Adipocyte (in vitro differentiated cells): ENCODE results near the gene LAMA3.

Experiments
- DNase-seq: peaks from one replicate; pipeline ENCODE4 v3.0.0-alpha.2; 2015; ENCODE audit warnings: low read depth
- H3K27me3 ChIP-seq: replicated peaks from 2 replicates; pipeline ENCODE4 v1.7.0; 2013; ENCODE audit warnings: mild to moderate bottlenecking, low read length, moderate library complexity; ENCODE audit not compliant: control insufficient read depth, insufficient read depth
- H3K36me3 ChIP-seq: 2 replicates; pipeline ENCODE4 v1.7.0; 2013; ENCODE audit warnings: low read length, mild to moderate bottlenecking, moderate library complexity; ENCODE audit not compliant: control insufficient read depth, insufficient read depth, severe bottlenecking
- H3K4me1 ChIP-seq: 2 replicates; pipeline ENCODE4 v1.7.0; 2013; ENCODE audit warnings: mild to moderate bottlenecking, low read length, moderate library complexity; ENCODE audit not compliant: control insufficient read depth, insufficient read depth
- H3K4me3 ChIP-seq: 2 replicates; pipeline ENCODE4 v1.7.0; 2013; ENCODE audit warnings: mild to moderate bottlenecking, low read length, moderate library complexity
- H3K9ac ChIP-seq: 2 replicates; pipeline ENCODE4 v1.7.0; 2013; ENCODE audit warnings: mild to moderate bottlenecking, low read length, moderate library complexity
- H3K9me3 ChIP-seq: 2 replicates; pipeline ENCODE4 v1.7.0; 2013; ENCODE audit warnings: mild to moderate bottlenecking, low read length, moderate library complexity; ENCODE audit not compliant: control insufficient read depth

The LAMA3 gene

DNA sequence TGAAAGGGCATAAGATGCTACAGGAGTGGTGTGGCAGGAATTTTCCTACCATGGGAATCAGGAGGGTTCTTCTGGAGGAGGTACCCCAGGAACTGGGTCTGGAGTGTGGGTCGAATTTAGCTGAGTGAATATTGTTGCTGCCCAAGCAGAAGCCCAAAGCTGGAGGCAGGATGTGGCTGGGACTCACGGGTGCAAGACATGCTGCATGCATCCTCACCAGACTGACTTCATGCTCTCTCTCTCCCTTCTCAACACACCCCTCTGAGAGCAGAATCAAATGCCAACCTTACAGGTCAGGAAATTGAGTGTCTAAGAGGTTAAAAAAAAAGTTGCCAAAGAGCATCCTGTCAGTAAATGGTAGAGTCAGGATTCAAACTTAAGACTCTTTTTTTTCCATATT, 246.6 kb downstream of the LAMA3 start:
- Histone ChIP-seq H3K36me3 (peaks cover 16% of the 10 kb centered on the region), H3K4me1 (peaks cover 30% of the 10 kb centered on the region), H3K9me3 (no peaks in the 10 kb centered on the region), H3K27me3 (no peaks in the 10 kb centered on the region), H3K9ac (no peak overlapping the region), H3K4me3 (no peak overlapping the region)
- no peak for DNase-seq

DNA sequence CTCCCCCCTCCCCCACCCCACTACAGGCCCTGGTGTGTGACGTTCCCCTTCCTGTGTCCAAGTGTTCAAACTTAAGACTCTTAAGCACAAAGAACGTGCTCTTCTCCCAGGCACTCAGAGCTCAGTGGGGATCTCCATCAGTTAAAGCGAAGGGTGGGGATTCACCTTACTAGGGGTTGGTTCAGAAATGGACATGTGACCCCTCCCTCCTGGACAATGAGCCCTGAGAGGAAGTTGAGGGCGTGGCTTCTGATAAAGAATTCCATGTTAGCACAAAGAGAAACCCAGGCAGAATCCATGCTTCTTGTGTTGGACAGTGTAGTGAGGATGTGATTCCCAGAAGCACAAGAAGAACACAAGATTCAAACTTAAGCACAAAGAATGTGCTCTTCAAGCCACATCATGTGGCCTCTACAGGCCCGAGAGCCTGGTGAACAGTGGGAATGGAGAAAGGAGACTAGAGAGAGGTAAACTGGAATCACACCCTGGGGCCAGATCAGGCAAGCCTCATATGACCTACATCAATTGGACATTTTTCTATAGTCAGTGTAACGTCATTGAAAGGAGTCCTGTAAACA, 247.2 kb downstream of the LAMA3 start:
- H3K4me1 ChIP-seq: peaks cover 30% of the 10 kb centered on the region
- no peak for DNase-seq
- H3K4me3 ChIP-seq: no peak overlapping the region
- no peak overlapping the region for H3K9ac ChIP-seq
- H3K27me3 ChIP-seq: no peaks in the 10 kb centered on the region
- peaks cover 14% of the 10 kb centered on the region for H3K36me3 ChIP-seq
- no peaks in the 10 kb centered on the region for H3K9me3 ChIP-seq

DNA sequence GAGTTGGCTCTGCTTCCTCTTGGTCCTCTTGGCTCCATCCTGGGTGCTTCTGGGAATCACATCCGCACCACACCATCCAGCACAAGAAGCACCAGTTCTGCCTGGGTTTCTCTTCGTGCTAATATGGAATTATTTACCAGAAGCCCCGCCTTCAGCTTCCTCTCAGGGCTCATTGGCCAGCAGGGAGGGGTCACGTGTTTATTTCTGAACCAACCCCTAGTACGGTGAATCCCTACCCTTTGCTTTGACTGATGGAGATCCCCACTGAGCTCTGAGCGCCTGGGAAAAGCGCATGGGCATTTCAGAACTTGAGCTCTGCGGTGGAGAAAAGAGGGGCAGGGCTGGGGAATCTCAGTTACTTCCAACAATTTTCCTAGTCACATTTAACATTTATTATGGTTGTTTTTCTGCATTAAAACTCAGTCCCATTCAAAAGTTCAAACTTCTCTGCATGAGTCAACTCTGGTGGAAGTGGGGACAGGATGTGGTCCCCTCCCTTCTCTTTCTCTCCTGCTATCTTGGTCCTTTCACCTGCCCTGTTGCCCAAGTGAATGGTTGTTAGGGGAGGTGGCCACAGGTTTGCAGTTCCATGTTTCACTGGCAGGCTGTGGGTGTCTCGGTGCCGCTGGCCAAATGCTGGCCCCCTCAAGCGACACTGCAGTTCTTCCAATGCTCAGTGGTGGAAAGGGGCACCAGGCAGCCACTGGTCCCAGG, 248.9 kb downstream of the LAMA3 start:
- Histone ChIP-seq H3K4me3 (no peak overlapping the region), H3K9me3 (no peaks in the 10 kb centered on the region), H3K4me1 (peaks cover 17% of the 10 kb centered on the region), H3K9ac (no peak overlapping the region), H3K27me3 (no peaks in the 10 kb centered on the region), H3K36me3 (peaks cover 11% of the 10 kb centered on the region)
- DNase-seq: no peak

DNA sequence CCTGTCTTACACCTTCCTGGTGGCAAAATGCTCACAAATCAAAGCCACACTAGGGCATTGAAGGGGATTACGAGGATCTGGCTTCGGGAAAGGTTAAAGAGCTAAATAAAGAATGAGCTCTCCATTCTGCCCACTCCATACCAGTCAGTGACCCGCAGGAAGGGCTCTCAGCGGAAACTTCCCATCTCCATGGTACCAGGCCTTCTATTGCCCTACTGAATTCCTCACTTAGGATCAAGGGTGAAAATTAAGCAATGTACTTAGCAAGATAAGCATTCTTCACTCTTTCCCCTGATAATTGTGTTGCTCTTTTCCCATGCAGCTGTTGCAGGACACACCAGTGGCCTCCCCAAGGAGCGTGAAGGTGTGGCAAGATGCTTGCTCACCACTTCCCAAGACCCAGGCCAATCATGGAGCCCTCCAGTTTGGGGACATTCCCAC, 249.7 kb downstream of the LAMA3 start:
- Histone ChIP-seq H3K27me3 (no peaks in the 10 kb centered on the region), H3K4me3 (no peak overlapping the region), H3K9me3 (no peaks in the 10 kb centered on the region), H3K4me1 (peaks cover 14% of the 10 kb centered on the region), H3K36me3 (peaks cover 11% of the 10 kb centered on the region), H3K9ac (no peak overlapping the region)
- DNase-seq: no peak

DNA sequence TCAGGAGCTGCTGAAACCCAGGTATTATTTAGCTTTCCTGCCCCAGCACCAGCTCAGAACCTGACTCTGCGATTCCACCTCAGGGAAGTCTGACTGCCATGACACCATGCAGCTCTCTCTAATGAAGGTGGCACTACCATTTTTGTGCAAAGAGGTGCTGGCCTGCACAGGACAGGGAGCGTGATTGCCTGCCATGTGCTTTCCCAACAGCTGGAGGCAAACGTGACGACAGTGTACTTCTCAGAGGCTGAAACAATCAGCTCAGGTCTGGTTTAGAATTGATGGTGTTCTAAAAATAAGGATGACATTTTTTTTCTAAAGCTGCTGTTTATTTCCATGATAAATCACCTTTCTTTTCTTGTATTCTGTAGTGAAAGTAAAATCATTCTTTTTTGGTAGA, 250.1 kb downstream of the LAMA3 start:
- H3K27me3 ChIP-seq: no peaks in the 10 kb centered on the region
- no peak overlapping the region for H3K9ac ChIP-seq
- DNase-seq: no peak
- no peak overlapping the region for H3K4me3 ChIP-seq
- H3K4me1 ChIP-seq: peaks cover 15% of the 10 kb centered on the region
- no peaks in the 10 kb centered on the region for H3K9me3 ChIP-seq
- peaks cover 11% of the 10 kb centered on the region for H3K36me3 ChIP-seq

DNA sequence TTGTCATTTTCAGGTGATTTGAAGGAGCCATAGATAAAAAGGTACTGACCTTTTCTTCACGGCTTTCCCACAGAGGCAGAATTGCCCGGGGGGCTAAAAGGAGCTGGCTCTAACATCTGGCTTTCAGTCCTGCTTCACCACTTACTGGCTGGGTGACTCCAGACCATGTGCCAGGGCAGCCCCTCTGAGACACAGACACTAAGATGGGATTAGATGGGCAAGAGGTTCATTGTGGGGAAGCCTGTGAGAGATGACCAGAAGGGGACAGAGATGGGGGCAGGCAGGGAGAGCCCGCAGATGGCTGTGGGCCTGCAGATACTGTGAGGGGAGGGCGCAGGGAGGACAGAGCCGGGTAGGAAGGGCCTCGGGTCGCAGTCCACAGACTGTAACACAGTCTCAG, 250.6 kb downstream of the LAMA3 start:
- Histone ChIP-seq H3K9me3 (no peaks in the 10 kb centered on the region), H3K9ac (no peak overlapping the region), H3K36me3 (peaks cover 7% of the 10 kb centered on the region), H3K4me1 (peaks cover 18% of the 10 kb centered on the region), H3K4me3 (no peak overlapping the region), H3K27me3 (no peaks in the 10 kb centered on the region)
- DNase-seq: no peak

DNA sequence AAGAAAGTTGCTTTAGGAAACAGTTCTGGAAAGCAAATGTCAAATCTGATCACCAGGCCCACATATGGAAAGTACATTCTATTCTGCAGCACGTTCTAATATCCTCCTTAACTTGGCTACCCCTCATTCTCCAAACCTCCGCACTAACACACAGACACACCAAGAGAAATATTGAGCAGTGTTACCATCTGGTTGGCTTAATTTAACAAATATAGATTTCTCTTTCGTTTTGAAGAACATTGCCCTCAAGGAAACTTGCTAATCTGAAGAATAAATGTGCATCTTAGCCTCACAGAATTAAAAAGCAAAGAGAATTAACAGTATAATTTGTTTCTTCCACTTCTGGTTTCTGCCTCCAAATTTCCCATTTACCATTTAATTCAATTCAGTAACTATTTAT, 252.5 kb downstream of the LAMA3 start:
- Histone ChIP-seq H3K9me3 (no peaks in the 10 kb centered on the region), H3K4me3 (no peak overlapping the region), H3K4me1 (peaks cover 18% of the 10 kb centered on the region), H3K9ac (no peak overlapping the region), H3K36me3 (peaks cover 12% of the 10 kb centered on the region), H3K27me3 (no peaks in the 10 kb centered on the region)
- no peak for DNase-seq

DNA sequence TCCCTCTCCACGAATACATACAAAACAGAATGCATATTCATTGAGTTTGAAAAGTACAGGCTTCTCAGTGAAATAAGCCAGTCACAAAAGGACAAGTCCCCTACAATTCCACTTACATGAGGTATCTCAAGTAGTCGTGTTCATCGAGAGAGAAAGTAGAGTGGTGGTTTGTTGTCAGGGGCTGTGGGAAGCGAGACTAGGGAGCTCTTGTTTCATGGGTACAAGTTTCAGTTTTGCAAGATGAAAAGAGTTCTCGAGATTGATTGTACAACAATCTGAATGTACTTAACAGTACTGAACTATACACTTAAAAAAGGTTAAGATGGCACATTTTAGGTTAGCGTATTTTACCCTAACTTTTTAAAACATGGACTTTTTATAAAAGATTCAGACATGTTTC, 253.9 kb downstream of the LAMA3 start:
- H3K4me3 ChIP-seq: no peak overlapping the region
- no peak overlapping the region for H3K9ac ChIP-seq
- H3K36me3 ChIP-seq: peaks cover 12% of the 10 kb centered on the region
- peaks cover 18% of the 10 kb centered on the region for H3K4me1 ChIP-seq
- DNase-seq: no peak
- H3K27me3 ChIP-seq: no peaks in the 10 kb centered on the region
- H3K9me3 ChIP-seq: no peaks in the 10 kb centered on the region

DNA sequence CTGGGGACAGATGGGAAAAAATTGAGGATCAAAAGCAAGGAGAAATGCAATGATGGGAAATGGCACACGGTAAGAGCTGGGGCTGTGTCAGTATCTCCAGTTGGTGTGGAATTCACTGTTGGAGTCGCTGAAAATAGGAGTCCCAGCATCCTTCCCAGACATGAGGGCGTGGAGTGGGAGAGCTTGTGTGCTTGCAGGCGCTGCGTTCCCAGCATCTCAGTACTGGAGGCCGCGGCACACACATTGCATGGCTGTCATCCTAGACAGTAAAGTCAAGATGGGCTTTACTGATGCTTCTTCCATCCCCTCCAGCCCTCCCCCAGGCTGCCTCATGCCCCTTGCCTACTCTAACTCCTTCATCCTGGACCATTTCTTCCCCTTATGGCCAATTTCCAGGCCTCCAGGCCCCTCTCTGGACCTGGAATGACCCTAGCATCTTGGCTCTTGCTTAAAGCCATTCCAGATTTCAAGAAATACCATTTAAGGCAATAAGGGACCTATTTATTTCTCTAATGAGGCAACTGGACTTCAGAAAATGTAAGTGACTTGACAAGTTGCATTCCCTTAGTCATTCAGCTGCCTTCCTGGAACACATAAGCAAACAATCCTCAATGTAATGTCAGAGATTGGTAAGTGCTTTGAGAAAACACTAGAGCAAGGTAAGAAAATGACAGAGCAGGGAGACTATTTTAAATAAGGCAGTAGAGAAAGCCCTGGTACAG, 254.8 kb downstream of the LAMA3 start:
- H3K4me1 ChIP-seq: peaks cover 13% of the 10 kb centered on the region
- peak; percentile 78 for DNase-seq
- H3K9ac ChIP-seq: peak overlapping the region; percentile 25
- no peaks in the 10 kb centered on the region for H3K27me3 ChIP-seq
- peaks cover 9% of the 10 kb centered on the region for H3K36me3 ChIP-seq
- H3K4me3 ChIP-seq: no peak overlapping the region
- no peaks in the 10 kb centered on the region for H3K9me3 ChIP-seq

DNA sequence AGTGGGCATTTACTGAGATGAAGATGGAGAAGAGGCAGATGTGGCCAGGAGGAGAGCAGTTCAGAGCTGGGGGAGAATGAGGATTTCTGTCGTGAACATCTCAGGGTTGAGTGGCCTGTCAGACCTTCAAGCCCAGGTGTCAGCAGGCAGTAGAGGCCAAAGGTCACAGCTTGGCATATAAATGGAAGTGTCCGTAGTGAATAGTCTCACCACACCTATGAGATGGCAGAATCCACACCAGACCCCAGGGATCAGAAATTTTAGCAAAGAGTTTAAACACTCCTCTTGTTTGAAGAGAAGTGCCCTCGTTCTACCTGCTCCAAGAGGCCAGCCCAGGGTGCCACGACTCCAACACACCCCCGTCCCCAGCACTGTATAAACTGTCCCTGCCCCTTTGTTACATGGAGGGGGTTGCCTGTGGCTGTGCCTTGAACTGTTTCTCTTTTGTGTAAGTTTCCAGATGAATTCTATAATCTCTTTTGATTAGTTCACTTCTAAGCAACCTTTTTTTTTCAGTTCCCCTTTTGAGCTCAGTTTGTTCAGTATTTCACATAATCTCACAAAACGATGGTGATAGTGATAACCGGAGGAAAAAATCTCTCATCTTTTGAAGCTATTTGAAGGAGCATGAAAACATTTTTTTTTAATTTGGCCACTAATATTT, 256.3 kb downstream of the LAMA3 start:
- Histone ChIP-seq H3K4me1 (peaks cover 10% of the 10 kb centered on the region), H3K9ac (no peak overlapping the region), H3K4me3 (no peak overlapping the region), H3K9me3 (no peaks in the 10 kb centered on the region), H3K27me3 (no peaks in the 10 kb centered on the region), H3K36me3 (peaks cover 13% of the 10 kb centered on the region)
- no peak for DNase-seq

DNA sequence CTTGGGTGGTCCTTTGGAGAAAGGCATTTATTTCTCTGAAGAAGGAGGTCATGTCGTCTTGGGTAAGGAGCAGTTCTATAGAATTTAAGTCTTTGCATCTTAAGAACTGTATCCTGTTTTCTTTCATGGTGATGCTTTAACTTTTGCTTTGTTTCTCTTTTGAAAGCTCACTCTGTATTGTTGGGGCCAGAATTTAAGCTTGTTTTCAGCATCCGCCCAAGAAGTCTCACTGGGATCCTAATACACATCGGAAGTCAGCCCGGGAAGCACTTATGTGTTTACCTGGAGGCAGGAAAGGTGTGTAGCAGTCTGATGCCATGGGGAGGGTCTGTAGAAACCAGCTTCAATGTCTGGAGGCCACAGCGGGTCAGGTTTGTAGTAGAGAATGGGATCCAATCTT, 260.6 kb downstream of the LAMA3 start:
- H3K4me1 ChIP-seq: no peaks in the 10 kb centered on the region
- DNase-seq: no peak
- H3K36me3 ChIP-seq: peaks cover 22% of the 10 kb centered on the region
- no peak overlapping the region for H3K9ac ChIP-seq
- H3K9me3 ChIP-seq: no peaks in the 10 kb centered on the region
- no peak overlapping the region for H3K4me3 ChIP-seq
- no peaks in the 10 kb centered on the region for H3K27me3 ChIP-seq
